COLO668 (cell line): ENCODE results near the gene GTF2H4.
"Not testable (repeated sequence)": the region's sequence is repeated elsewhere in the genome, so short reads cannot be mapped to it uniquely, and the experiment has no call there.

Experiments
- DNase-seq: peaks from one replicate; lab custom pipeline; 2025; ENCODE audit not compliant: unreplicated experiment; lab: John Stamatoyannopoulos, UW

The GTF2H4 gene

DNA sequence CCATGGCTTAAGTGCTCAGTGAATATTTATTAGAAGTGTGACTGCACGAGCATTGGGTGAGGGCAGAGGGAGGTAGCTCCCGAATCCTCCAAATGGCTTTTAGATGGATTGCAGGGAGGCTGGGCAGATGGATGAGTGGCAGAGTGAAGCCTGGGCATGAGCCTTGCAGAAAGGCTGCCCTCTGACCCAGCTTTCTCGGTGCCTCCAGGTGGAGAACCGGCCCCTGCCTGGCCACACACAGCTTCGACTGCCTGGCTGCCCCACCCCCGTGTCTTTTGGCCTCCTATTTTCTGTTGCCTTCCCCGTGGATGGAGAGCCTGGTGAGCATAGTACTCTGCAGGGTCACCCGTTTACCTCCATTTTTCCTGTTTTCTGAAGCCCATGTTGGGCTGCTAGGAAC, 9.5 kb downstream of the GTF2H4 start:
- DNase-seq, result no peak

- DNase-seq, result no peak
These were observed 10.7 kb downstream of the GTF2H4 start for GRCh38 chr6:30918670-30919069.

- no peak for DNase-seq
These were observed 14.4 kb downstream of the GTF2H4 start for GRCh38 chr6:30922447-30922852.

- not testable (repeated sequence) for DNase-seq
These were observed 16.1 kb downstream of the GTF2H4 start for GRCh38 chr6:30924040-30924627.

DNA sequence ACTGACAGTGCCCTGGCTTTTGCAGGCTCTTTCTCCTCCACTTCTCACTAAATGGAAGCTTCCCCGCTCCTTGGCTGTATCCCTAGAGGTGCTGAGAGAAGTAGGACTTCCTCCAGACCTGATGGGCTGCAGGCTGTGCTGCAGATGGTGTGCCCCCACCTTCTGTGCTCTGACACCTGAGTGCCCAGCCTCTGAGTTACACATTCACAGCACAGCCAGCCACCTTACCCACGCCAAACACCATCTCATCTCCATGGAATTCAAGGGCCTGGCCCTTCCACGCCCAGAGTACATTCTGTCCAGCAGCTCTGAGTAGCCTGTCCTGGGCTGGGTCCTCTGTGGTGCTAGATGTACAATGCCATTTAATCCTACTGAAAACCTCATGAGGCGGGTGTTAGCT, 18.6 kb downstream of the GTF2H4 start:
- DNase-seq, result no peak

- not testable (repeated sequence) for DNase-seq
These were observed 19.1 kb downstream of the GTF2H4 start for GRCh38 chr6:30927080-30927479.

DNA sequence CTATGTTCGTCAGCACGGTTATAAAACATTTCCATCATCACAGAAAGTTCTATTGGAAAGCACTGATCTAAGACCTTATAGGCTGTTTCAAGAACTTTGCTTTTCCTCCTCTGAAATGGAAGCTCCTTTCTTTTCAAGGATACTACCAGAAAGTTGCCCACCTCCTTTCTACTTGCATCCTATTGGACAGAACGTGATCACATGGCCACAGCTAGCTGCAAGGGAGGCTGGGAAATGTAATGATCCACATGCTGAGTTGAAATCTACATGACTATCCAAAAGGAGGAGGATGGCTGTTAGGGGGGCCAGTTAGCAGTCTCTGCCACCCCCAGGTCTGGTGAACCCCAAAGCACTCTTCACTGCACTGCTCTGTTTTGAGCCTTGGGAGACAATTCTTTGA, 20.7 kb downstream of the GTF2H4 start:
- DNase-seq, result no peak

DNA sequence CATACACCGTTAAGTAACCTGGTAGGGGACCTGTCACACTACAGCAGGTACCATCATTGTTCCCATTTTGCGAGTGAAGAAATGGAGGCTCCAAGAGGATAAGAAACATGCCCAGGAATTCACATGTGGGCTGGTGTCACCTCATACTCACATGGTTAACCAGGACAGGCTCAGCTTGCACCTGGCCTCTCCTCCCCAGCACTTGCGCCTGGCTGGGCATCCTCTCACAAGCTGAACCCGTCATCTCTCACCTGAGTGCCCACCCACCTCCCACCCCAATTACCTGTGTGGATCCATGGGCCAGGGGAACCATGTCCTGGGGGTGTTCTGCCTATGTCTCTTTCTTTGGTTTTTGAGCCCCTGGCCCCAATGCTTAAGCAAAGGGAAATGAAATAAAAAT, 22.5 kb downstream of the GTF2H4 start:
- DNase-seq, result no peak

GRCh38 chr6:30931272-30931671, 23.3 kb downstream of the GTF2H4 start:
- no peak for DNase-seq

- DNase-seq, result no peak
These were observed 24.1 kb downstream of the GTF2H4 start, which contains the start of gene SFTA2 for GRCh38 chr6:30931969-30932645. Gene SFTA2, minus strand, starts transcription at chr6:30932170. Its CDS starts 74 bp downstream, at chr6:30932096.

GRCh38 chr6:30932665-30933365, 24.8 kb downstream of the GTF2H4 start:
- no peak for DNase-seq

GRCh38 chr6:30935018-30935417, 27.0 kb downstream of the GTF2H4 start:
- no peak for DNase-seq

DNA sequence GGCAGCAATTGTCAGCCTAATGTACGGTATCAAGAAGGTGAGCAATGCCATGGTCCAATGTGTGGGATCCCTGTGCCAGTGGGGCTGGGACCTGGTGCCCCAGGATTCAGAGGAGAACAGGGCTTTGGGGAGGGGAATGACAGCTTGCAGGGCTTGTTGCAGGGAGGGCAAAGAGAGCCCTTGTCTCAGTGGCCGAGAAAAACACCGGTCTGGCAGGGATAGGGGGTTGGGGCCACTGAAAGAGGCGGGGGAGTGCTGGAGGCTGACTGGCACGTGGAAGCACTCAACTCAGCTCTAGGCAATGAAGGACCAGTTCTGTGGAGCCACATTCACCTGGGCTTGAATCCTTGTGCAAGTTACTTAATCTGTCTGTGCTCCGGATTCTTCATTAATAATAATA, 29.3 kb downstream of the GTF2H4 start:
- no peak for DNase-seq

- DNase-seq, result no peak
These were observed 30.7 kb downstream of the GTF2H4 start for GRCh38 chr6:30938730-30939129.

GRCh38 chr6:30939473-30939872, 31.5 kb downstream of the GTF2H4 start:
- no peak for DNase-seq

DNA sequence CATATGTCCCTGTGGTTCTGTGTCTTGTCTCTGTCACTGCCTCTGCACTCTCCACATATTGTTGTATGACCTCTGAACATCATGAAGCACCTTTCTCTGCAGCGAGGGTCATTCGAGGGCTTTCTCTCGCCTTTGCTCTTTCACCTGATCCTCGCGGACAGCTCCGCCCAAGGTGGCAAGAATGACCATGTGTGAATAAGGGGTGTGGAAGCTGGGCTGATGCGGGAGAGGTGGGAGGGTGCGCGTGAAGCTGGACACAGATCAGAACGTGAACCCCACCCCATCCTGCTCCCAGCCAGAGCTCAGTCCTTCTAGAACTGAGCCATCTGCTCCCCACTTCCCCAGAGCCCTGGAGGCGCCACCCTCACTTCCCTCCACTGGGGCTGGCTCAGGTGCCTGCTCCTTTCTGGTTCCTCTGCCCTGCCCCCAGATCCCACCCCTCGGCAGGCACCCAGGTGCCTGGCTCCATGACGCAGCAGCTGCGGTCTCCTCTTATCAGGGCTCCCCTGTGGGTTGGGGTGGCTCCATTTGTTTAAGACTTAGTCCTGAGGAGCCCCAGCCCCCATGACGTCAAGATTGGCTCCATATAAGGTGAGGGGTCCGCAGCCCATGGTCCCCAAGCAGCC, 32.5 kb downstream of the GTF2H4 start, which contains the start of gene MUCL3:
Gene MUCL3 (plus strand): TSS at position 613 of the 626 bp plus-strand sequence. CDS start 27 bp downstream, outside the sequence.
- no peak for DNase-seq

DNA sequence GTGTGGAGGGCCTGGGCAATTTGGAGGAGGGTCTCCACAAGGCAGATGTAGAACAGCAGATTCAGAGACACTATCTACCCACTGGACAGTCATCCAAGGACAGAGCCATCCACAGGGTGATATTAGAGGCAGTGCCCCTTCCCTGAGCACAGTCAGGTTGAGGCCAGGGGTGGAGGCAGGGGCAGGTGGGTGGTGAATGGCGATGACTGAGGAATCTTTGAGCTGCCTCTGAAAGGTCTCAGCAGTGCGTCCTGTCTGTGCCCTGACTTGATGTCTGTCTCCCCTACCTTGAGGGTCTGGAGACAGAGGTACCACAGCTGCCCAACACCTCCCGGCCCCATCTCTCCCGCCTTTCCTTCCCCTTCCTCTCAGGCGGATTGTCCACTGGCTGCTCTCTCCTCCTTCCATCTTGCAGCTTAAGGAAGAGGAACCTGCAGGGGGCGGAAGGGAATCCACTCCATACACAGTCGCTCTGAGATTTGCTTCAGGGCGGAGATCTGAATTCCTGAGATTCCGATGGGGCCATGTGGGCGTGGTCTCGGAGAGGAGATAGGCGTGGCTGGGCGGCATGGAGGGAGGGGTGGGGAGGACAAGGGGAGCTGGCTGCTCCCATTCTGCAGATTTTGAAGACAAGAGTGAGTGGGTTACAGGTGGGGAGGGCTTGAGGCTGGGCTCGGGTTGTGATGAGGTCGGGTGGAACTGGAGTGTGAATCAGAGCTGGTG, 34.5 kb downstream of the GTF2H4 start:
- no peak for DNase-seq

DNA sequence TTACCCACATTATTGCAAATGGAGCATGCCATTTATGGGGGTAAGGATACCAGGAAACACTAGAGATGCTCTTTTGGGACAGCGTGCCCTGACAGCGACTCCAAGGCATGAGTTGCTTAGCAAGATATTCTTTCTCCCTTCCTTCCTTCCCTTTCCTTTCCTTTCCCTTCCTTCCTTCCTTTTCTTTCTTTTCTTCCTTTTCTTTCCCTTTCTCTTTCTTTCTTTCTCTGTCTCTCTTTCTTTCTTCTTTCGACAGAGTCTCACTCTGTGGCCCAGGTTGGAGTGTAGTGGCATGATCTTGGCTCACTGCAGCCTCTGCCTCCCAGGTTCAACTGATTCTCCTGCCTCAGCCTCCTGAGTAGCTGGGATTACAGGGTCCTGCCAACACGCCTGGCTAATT, 36.0 kb downstream of the GTF2H4 start:
- DNase-seq, result no peak

DNA sequence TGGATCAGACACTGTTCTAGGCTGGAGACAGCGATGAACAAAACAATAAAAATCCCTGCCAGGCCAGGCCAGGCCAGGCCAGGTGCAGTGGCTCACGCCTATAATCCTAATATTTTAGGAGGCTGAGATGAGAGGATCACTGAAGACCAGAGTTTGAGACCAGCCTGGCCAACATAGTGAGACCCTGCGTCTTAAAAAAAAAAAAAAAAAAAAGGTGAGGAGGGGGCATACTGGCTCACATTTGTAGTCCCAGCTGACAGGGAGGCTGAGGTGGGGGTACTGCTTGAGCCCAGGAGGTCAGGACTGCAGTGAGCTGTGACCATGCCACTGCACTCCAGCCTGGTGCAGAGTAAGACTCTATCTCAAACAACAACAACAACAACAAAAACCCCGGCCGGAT, 37.3 kb downstream of the GTF2H4 start:
- no peak for DNase-seq

DNA sequence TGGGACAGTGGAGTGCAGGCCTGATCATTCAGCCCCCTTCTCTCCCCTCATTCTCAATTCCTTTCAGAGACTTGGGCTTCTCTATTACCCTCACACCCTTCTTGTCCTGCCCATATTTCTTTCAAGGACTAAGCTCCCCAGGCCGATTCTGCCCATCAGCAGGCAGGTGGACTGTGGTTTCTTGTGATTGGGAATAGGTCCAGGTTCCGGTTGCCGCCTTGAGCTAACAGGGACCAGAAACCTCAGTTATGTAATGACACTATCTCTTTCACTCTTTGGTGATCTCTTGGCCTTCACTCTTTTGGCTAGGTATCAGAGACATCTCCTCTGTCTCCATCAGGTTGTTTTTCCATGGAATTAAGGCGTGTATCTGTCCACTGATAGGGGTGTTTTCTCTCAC, 39.2 kb downstream of the GTF2H4 start:
- DNase-seq, result no peak

DNA sequence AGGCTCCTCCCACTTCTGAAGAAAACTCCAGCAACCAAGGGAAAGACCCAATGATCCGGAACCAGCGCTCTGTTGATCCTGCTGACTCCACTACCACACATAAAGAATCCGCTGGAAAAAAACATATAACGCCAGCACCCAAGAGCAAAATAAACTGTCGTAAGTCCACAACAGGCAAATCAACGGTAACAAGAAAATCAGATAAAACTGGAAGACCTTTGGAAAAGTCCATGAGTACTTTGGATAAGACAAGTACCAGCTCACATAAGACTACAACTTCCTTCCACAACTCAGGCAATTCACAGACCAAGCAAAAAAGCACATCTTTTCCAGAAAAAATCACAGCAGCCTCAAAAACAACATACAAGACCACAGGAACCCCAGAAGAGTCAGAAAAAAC, 40.8 kb downstream of the GTF2H4 start:
- no peak for DNase-seq
